GM19099 (cell line): Measurements from ENCODE around the gene SLC12A8.

Source experiments
- POLR2A ChIP-seq: IDR thresholded peaks from 3 replicates; pipeline ENCODE4 v1.6.1; 2011; ENCODE audit warnings: low read depth; ENCODE audit not compliant: insufficient read length; ENCODE audit errors: extremely low read depth

The SLC12A8 gene

GRCh38 chr3:125059488-125060245, 152.9 kb downstream of the SLC12A8 start:
- no peak for TF ChIP-seq POLR2A

GRCh38 chr3:125058959-125059358, 153.6 kb downstream of the SLC12A8 start:
- no peak for TF ChIP-seq POLR2A

DNA sequence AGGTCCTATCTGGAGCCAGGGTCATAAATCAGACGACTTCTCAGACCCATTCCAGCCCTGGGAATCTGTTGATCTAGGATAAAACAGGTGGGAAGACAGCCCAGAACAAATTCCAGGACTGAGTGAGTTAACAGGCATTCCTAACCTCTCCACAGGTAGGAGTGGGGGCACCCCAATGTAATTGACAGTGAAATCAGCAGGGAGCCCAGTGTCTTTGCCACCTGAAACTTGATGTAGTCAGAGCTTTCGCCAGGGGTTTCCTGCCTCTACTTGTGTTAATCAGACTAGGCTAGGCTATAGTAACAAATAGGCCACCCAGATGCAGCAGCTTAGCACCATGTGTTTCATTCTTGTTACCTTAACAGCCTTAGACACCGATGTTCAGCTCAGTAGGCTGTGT, 154.0 kb downstream of the SLC12A8 start:
- TF ChIP-seq POLR2A, result no peak

GRCh38 chr3:125057186-125057850, 155.2 kb downstream of the SLC12A8 start:
- no peak for TF ChIP-seq POLR2A

- TF ChIP-seq POLR2A, result peak; percentile 42
Observed at GRCh38 chr3:125055913-125056745, 156.4 kb downstream of the SLC12A8 start, which contains the start of gene HEG1. TSS of gene HEG1 (minus strand) at chr3:125055997. CDS start at chr3:125055890, 107 bp downstream.

DNA sequence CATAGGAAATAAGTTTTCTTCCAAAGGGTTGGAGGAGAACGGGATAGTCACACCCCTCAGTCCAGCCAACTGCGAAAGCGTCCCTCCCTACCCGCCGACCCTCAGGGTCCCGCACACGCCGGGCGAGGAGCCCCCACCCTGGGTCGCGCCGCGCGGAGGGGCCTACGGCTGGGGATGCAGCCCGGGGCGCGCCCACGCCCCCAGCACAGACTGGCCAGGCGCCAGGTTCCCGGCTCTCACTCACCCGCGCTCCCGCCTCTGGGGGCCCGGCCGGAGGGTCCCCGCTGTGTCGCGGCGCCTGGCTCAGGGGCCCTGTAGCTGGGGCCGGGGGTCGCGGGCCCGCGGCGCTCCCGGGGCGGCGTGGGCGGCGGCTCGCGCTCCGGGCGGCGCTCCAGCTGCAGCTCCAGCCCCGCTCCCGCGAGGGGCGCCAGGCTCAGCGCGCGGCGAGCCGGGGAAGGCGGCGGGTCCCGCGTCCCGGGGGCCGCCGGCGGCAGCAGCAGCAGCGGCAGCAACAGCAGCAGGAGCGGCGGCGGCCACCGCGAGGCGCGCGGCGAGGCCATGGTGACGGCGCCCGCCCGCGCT, 157.1 kb downstream of the SLC12A8 start:
- TF ChIP-seq POLR2A, result no peak

DNA sequence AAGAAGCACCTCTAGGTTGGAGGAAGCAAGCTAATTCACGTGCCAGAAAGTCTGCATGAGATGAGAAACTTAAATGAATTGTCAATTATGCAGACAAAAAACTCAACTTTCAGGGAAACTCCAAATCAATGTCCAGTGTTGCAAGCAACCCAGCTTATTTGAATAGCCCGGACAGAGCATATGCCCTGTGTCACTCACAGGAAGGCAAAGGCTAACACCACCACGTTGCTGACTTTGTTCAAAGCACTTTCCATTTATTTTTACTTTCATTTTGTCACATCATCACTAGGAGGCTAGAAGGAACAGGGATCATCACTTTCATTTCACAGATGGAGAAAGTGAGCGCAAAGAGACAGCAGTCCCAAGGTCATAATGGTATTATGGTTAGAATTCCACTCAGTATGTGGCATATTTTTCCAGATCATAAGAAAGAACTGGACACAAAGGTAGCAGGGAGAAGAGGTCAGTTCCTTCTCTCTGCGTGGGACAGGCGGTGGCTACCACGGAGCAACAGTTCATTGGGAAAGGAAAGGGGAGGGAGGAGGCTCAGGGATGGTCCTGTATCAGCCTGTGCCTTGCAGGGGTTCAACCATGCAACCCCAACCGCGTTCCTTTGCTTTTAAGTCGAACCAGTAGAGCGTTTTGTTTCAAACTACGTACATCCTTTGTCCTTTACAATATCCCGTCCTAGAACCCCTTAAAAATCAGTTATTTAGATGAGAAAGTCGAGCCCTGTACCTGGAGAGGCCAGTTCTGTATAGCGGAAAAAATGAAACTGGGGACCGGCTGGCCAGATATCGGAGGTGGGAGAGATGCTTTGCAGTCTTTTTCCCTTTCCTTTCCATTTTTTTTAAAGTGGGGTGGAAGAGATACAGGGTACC, 157.9 kb downstream of the SLC12A8 start:
- peak; percentile 53 for TF ChIP-seq POLR2A

GRCh38 chr3:125054062-125054448, 158.5 kb downstream of the SLC12A8 start:
- TF ChIP-seq POLR2A, result no peak

DNA sequence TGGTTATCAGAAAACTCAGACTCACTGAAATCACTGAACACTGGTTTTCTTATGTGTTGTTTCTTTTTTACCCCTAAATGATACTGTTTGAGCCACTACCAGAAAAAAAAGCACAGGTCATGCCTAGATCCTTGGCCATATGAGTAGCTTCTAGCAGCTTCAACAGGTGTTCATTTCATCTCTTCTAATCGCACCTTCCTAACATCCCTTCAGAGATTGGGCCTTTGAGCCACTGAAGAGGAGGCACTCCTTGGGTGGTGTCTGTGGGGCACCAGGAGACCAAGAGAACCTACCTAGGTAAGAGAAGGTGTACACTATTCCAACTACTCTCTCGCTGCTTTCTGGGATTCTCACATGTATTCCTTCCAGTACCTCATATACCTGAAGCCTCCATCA, 159.2 kb downstream of the SLC12A8 start:
- TF ChIP-seq POLR2A, result no peak

DNA sequence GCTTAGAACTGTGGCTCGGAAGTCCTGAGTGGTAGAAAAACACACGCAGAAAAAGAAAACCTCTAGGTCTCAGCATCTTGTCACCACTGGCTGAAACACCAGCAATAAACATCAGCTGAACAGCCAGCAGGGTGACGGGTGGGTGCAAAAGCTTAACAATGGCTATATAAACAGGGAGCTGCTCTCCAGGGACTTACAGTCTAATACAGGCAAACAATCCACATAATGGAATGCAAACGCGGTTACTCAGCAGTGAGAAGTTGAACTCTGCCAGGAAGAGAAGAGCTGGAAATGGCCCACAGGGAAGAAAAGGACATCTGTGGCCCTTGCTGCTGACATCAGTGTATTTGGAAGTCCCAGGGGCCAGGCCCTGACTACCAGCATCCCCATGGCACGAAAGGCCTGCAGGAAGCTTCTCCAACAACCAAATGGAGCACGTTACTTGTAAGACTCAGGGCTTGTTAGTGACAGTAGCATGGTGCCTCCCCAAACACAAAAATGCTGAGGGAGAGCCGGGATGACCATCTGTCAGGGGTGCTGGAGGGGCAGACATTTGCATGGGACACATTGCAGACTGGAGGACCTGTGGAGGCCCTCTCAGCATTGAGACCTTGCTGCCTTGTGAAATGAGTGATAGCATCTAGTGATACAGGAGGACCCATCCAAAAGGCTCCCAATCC, 159.8 kb downstream of the SLC12A8 start:
- TF ChIP-seq POLR2A, result no peak

- TF ChIP-seq POLR2A, result no peak
Observed at GRCh38 chr3:125051715-125052581, 160.6 kb downstream of the SLC12A8 start.

DNA sequence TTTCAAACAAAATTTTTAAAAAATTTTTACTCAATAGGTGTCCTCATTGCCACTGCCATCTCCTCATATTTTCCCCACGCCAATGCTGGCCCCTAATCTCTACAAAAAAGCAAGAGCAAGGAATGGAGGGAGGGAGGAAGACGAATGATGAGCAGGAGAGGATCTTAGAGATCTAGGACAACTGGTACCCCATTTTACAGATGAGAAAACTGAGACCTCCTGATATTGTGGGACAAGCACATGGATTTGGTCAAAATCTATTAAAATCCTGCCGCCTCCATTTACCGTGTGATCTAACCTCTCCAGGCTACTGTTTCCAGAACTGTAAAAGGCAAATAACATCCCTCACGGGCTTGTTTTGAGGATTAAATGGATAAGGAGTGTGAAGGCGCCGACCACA, 161.3 kb downstream of the SLC12A8 start:
- no peak for TF ChIP-seq POLR2A
